HTR-8/SVneo (cell line): Measurements from ENCODE around the gene ME2.
A peak's percentile ranks its signal among the peaks of the same experiment; 100 is the strongest.
"Not testable (repeated sequence)": the region's sequence is repeated elsewhere in the genome, so short reads cannot be mapped to it uniquely, and the experiment has no call there.

Source experiments
- DNase-seq: peaks from one replicate; pipeline ENCODE4 v3.0.0; 2011; ENCODE audit warnings: low spot score, mixed read lengths; ENCODE audit not compliant: insufficient read length
- FAIRE-seq: peaks from 2 replicates; lab custom pipeline; 2011; peaks lifted over from hg19 to GRCh38; lab: Jason Lieb, UNC

The ME2 gene

GRCh38 chr18:50878345-50879301, at the start of gene ME2:
TSS of gene ME2 (plus strand) at chr18:50879118. CDS start at chr18:50895821, 16,703 bp downstream.
- FAIRE-seq (no peak), DNase-seq (peak; percentile 76)

- DNase-seq, result no peak
- FAIRE-seq, result no peak
Measured at GRCh38 chr18:50829644-50830043, 49.3 kb upstream of the ME2 start.

- DNase-seq (no peak), FAIRE-seq (no peak)
Measured at GRCh38 chr18:50830544-50830943, 48.4 kb upstream of the ME2 start.

GRCh38 chr18:50832754-50833153, 46.2 kb upstream of the ME2 start:
- DNase-seq, result no peak
- FAIRE-seq, result no peak

- not testable (repeated sequence) for DNase-seq, FAIRE-seq
Measured at GRCh38 chr18:50833496-50833895, 45.4 kb upstream of the ME2 start.

- FAIRE-seq (peak; percentile 33), DNase-seq (peak; percentile 61)
Measured at GRCh38 chr18:50836521-50836957, 42.4 kb upstream of the ME2 start.

GRCh38 chr18:50839341-50839740, 39.6 kb upstream of the ME2 start:
- FAIRE-seq, result no peak
- DNase-seq, result no peak

GRCh38 chr18:50839996-50840395, 38.9 kb upstream of the ME2 start:
- FAIRE-seq, result no peak

GRCh38 chr18:50842846-50843245, 36.1 kb upstream of the ME2 start:
- no peak for FAIRE-seq
- no peak for DNase-seq

More at GRCh38 chr18:50839996-50840395, 38.9 kb upstream of the ME2 start:
- no peak for DNase-seq

GRCh38 chr18:50844554-50844953, 34.4 kb upstream of the ME2 start:
- DNase-seq (no peak), FAIRE-seq (no peak)

- DNase-seq (no peak), FAIRE-seq (no peak)
Measured at GRCh38 chr18:50844960-50845359, 34.0 kb upstream of the ME2 start.

GRCh38 chr18:50847192-50847591, 31.7 kb upstream of the ME2 start:
- FAIRE-seq, result no peak
- no peak for DNase-seq

- DNase-seq (no peak), FAIRE-seq (no peak)
Measured at GRCh38 chr18:50848061-50848551, 30.8 kb upstream of the ME2 start.

GRCh38 chr18:50848991-50849390, 29.9 kb upstream of the ME2 start:
- DNase-seq, result no peak
- FAIRE-seq, result no peak

- DNase-seq (no peak), FAIRE-seq (no peak)
Measured at GRCh38 chr18:50849419-50849821, 29.5 kb upstream of the ME2 start.

- FAIRE-seq, result no peak
- no peak for DNase-seq
Measured at GRCh38 chr18:50850307-50851065, 28.4 kb upstream of the ME2 start.

GRCh38 chr18:50853863-50854271, 25.1 kb upstream of the ME2 start:
- no peak for FAIRE-seq
- no peak for DNase-seq

GRCh38 chr18:50855976-50856757, 22.8 kb upstream of the ME2 start:
- DNase-seq (no peak), FAIRE-seq (no peak)

GRCh38 chr18:50857166-50857565, 21.8 kb upstream of the ME2 start:
- not testable (repeated sequence) for FAIRE-seq

GRCh38 chr18:50857694-50858093, 21.2 kb upstream of the ME2 start:
- FAIRE-seq (no peak), DNase-seq (no peak)

More at GRCh38 chr18:50857166-50857565, 21.8 kb upstream of the ME2 start:
- DNase-seq, result not testable (repeated sequence)
